NAMALWA (cell line): ENCODE measurements around the gene BIN1.

Experiments used
- DNase-seq: peaks from one replicate; pipeline ENCODE4 v3.0.0-alpha.2; 2015; ENCODE audit warnings: low spot score

Gene BIN1

GRCh38 chr2:127075821-127076220 is 31.1 kb downstream of the BIN1 start:
- no peak for DNase-seq

- no peak for DNase-seq
These were observed 32.0 kb downstream of the BIN1 start for GRCh38 chr2:127074936-127075335.

GRCh38 chr2:127074358-127074757 is 32.6 kb downstream of the BIN1 start:
- no peak for DNase-seq

GRCh38 chr2:127072970-127073369 is 34.0 kb downstream of the BIN1 start:
- DNase-seq: no peak

GRCh38 chr2:127072396-127072795 is 34.6 kb downstream of the BIN1 start:
- DNase-seq: peak; percentile 37

- no peak for DNase-seq
These were observed 35.0 kb downstream of the BIN1 start for GRCh38 chr2:127071901-127072328.

- DNase-seq: no peak
These were observed 36.7 kb downstream of the BIN1 start for GRCh38 chr2:127070221-127070620.

- no peak for DNase-seq
These were observed 37.4 kb downstream of the BIN1 start for GRCh38 chr2:127069536-127069935.

- no peak for DNase-seq
These were observed 38.0 kb downstream of the BIN1 start for GRCh38 chr2:127069003-127069402.

GRCh38 chr2:127068351-127068741 is 38.6 kb downstream of the BIN1 start:
- no peak for DNase-seq

- peak; percentile 85 for DNase-seq
These were observed 39.2 kb downstream of the BIN1 start for GRCh38 chr2:127067620-127068350.

GRCh38 chr2:127066942-127067341 is 40.0 kb downstream of the BIN1 start:
- DNase-seq: no peak

GRCh38 chr2:127065940-127066318 is 41.0 kb downstream of the BIN1 start:
- DNase-seq: no peak

- no peak for DNase-seq
These were observed 41.5 kb downstream of the BIN1 start for GRCh38 chr2:127065299-127065939.

- DNase-seq: no peak
These were observed 42.2 kb downstream of the BIN1 start for GRCh38 chr2:127064642-127065250.

- no peak for DNase-seq
These were observed 43.0 kb downstream of the BIN1 start for GRCh38 chr2:127063701-127064590.

GRCh38 chr2:127061375-127062273 is 45.3 kb downstream of the BIN1 start:
- DNase-seq: no peak

- no peak for DNase-seq
These were observed 46.5 kb downstream of the BIN1 start for GRCh38 chr2:127060264-127060945.

GRCh38 chr2:127059559-127059958 is 47.4 kb downstream of the BIN1 start:
- no peak for DNase-seq

GRCh38 chr2:127058954-127059252 is 48.1 kb downstream of the BIN1 start:
- DNase-seq: no peak
